ENCODE results near the gene LRRC36.
A peak's percentile ranks its signal among the peaks of the same experiment; 100 is the strongest.
"Not testable (repeated sequence)": the region's sequence is repeated elsewhere in the genome, so short reads cannot be mapped to it uniquely, and the experiment has no call there.

LRRC36 gene

GRCh38 chr16:67405336-67405735 is 78.7 kb downstream of the LRRC36 start:
- DNase-seq, result no peak

GRCh38 chr16:67406111-67406971 is 79.7 kb downstream of the LRRC36 start:
- DNase-seq, result peak in 1 of 4 experiments; percentile 36

- DNase-seq, result no peak
These were observed 80.7 kb downstream of the LRRC36 start for GRCh38 chr16:67407176-67407787.

GRCh38 chr16:67407788-67408452 is 81.3 kb downstream of the LRRC36 start:
- no peak for DNase-seq

GRCh38 chr16:67409631-67410030 is 83.0 kb downstream of the LRRC36 start:
- no peak for DNase-seq

GRCh38 chr16:67411339-67411738 is 84.7 kb downstream of the LRRC36 start:
- DNase-seq, result no peak

GRCh38 chr16:67412294-67412693 is 85.7 kb downstream of the LRRC36 start:
- no peak for DNase-seq

- peak; percentile 53 to 79 (median 66) for DNase-seq
These were observed 87.6 kb downstream of the LRRC36 start for GRCh38 chr16:67413978-67414911.

- DNase-seq, result not testable (repeated sequence)
These were observed 88.8 kb downstream of the LRRC36 start for GRCh38 chr16:67415421-67415820.

GRCh38 chr16:67415872-67416793 is 89.5 kb downstream of the LRRC36 start, which contains the start of gene ZDHHC1:
TSS of gene ZDHHC1 (minus strand) at chr16:67416477. CDS start at chr16:67407775, 8,702 bp downstream.
- DNase-seq, result peak; percentile 49 to 81 (median 69)

- DNase-seq, result no peak
These were observed 90.9 kb downstream of the LRRC36 start for GRCh38 chr16:67417333-67418061.

- DNase-seq, result no peak
These were observed 92.9 kb downstream of the LRRC36 start for GRCh38 chr16:67419502-67419901.

- no peak for DNase-seq
These were observed 93.3 kb downstream of the LRRC36 start for GRCh38 chr16:67419931-67420330.

GRCh38 chr16:67421030-67421429 is 94.4 kb downstream of the LRRC36 start:
- DNase-seq, result no peak

- DNase-seq, result no peak
These were observed 96.4 kb downstream of the LRRC36 start for GRCh38 chr16:67423015-67423414.

- no peak for DNase-seq
These were observed 97.1 kb downstream of the LRRC36 start for GRCh38 chr16:67423611-67424260.

GRCh38 chr16:67424261-67424615 is 97.6 kb downstream of the LRRC36 start:
- DNase-seq, result no peak

- DNase-seq, result no peak
These were observed 98.4 kb downstream of the LRRC36 start for GRCh38 chr16:67425061-67425460.

GRCh38 chr16:67425580-67425979 is 99.0 kb downstream of the LRRC36 start:
- DNase-seq, result no peak

- no peak for DNase-seq
These were observed 99.4 kb downstream of the LRRC36 start for GRCh38 chr16:67426022-67426421.
